Cardiac septum (tissue), 1 donor: ENCODE results near the gene KDM3B. TPM values are rescaled to one million over a fixed set of nuclear protein-coding genes. Genes with fewer than 3 reads are reported as not detected.
"Not testable (repeated sequence)": the region's sequence is repeated elsewhere in the genome, so short reads cannot be mapped to it uniquely, and the experiment has no call there.

ENCODE experiments used
- DNase-seq: peaks from one replicate; pipeline ENCODE4 v3.0.0-alpha.2; 2020; ENCODE audit warnings: low spot score
- intact Hi-C: fragments of 100-400 bp; cut with DNase I; formaldehyde crosslinking; loops from one replicate; pipeline ENCODE4 v1.14.0; 2022
- long read RNA-seq: library from polyadenylated mRNA; unstranded; transcript quantifications from one replicate; pipeline ENCODE4 v2.0.0, GENCODE V29; 2021
- total RNA-seq: library from RNA; stranded (reverse); fragmentation: NEBNext Ultra II Directional; extraction: Animal tissue kit (Norgen Biotek cat#: 25700); gene quantifications from one replicate; pipeline ENCODE4 v1.2.1, GENCODE V29; 2021
- donor health status: DM: no; HTN: no; CAD: no.

Gene KDM3B
- 48.5 TPM for total RNA-seq
- long read RNA-seq, full-length matches to known transcripts: 1 of 48 reads
- long read RNA-seq, partial matches to known transcripts: 42 of 48 reads
- long read RNA-seq, other reads (novel, unspliced or antisense): 5 of 48 reads

- intact Hi-C loops: loop anchor here (2.0 kb wide), 1 partner anchor 13 kb away; the partner anchor contains the start of gene FAM53C
- peak; percentile 95 for DNase-seq
Observed at GRCh38 chr5:138352071-138352721, at the start of gene KDM3B. Gene KDM3B (plus strand): TSS chr5:138352685. CDS start chr5:138352796, 111 bp downstream.

GRCh38 chr5:138303372-138303771 lies 49.1 kb upstream of the KDM3B start:
- DNase-seq: no peak
- intact Hi-C loops: no loop called here

GRCh38 chr5:138305797-138306196 lies 46.7 kb upstream of the KDM3B start:
- DNase-seq: no peak
- intact Hi-C loops: no loop called here

- DNase-seq: no peak
- intact Hi-C loops: no loop called here
Observed at GRCh38 chr5:138315751-138316278, 36.7 kb upstream of the KDM3B start.

GRCh38 chr5:138316355-138316754 lies 36.1 kb upstream of the KDM3B start:
- no peak for DNase-seq
- intact Hi-C loops: no loop called here

GRCh38 chr5:138318211-138318610 lies 34.3 kb upstream of the KDM3B start:
- intact Hi-C loops, DNase-seq: not testable (repeated sequence)

GRCh38 chr5:138330813-138331448 lies 21.6 kb upstream of the KDM3B start:
- intact Hi-C loops: no loop called here
- DNase-seq: no peak

- intact Hi-C loops: no loop called here
- DNase-seq: peak; percentile 98
Observed at GRCh38 chr5:138331449-138332368, 20.8 kb upstream of the KDM3B start, which contains the start of gene CDC25C. Gene CDC25C (minus strand): TSS chr5:138331804. CDS start chr5:138331180, 624 bp downstream.

GRCh38 chr5:138334867-138335447 lies 17.5 kb upstream of the KDM3B start:
- intact Hi-C loops: loop anchor here (5.0 kb wide), 1 partner anchor 158 kb away; the partner anchor contains the start of genes BRD8 and KIF20A
- no peak for DNase-seq

- DNase-seq: peak; percentile 88
- intact Hi-C loops: loop anchor here (5.0 kb wide), 1 partner anchor 160 kb away; the partner anchor contains the start of genes BRD8 and KIF20A
Observed at GRCh38 chr5:138336952-138337684, 15.4 kb upstream of the KDM3B start.

GRCh38 chr5:138337685-138338410 lies 14.6 kb upstream of the KDM3B start, which contains the start of gene FAM53C:
Gene FAM53C (plus strand): TSS chr5:138338266. CDS start chr5:138341336, 3,070 bp downstream.
- peak; percentile 97 for DNase-seq
- intact Hi-C loops: loop anchor here (2.0 to 5.0 kb wide), 2 partner anchors 15 to 161 kb away; partner anchors contain the start of genes BRD8, KDM3B and KIF20A

GRCh38 chr5:138338411-138339090 lies 13.9 kb upstream of the KDM3B start:
- intact Hi-C loops: loop anchor here (2.0 to 5.0 kb wide), 2 partner anchors 14 to 161 kb away; partner anchors contain the start of genes BRD8, KDM3B and KIF20A
- no peak for DNase-seq

GRCh38 chr5:138339091-138339456 lies 13.4 kb upstream of the KDM3B start:
- no peak for DNase-seq
- intact Hi-C loops: loop anchor here (2.0 to 5.0 kb wide), 2 partner anchors 14 to 162 kb away; partner anchors contain the start of genes BRD8, KDM3B and KIF20A

GRCh38 chr5:138339464-138339863 lies 13.0 kb upstream of the KDM3B start:
- intact Hi-C loops: loop anchor here (2.0 to 5.0 kb wide), 2 partner anchors 13 to 162 kb away; partner anchors contain the start of genes BRD8, KDM3B and KIF20A

GRCh38 chr5:138340008-138340407 lies 12.5 kb upstream of the KDM3B start:
- DNase-seq: no peak

More at GRCh38 chr5:138339464-138339863, 13.0 kb upstream of the KDM3B start:
- no peak for DNase-seq

GRCh38 chr5:138344887-138345622 lies 7.4 kb upstream of the KDM3B start:
- no peak for DNase-seq
- intact Hi-C loops: no loop called here

More at GRCh38 chr5:138340008-138340407, 12.5 kb upstream of the KDM3B start:
- intact Hi-C loops: no loop called here
